ENCODE results near the gene DNAAF1. TPM values are rescaled to one million over a fixed set of nuclear protein-coding genes. Genes with fewer than 3 reads are reported as not detected.
"Not testable (repeated sequence)": the region's sequence is repeated elsewhere in the genome, so short reads cannot be mapped to it uniquely, and the experiment has no call there.

Gene DNAAF1
- total RNA-seq, 2 donors from 2014 or later: 0.20 TPM; not detected in 1

- no peaks in the 10 kb centered on the region for H3K27me3 ChIP-seq
- no peak overlapping the region for H3K9ac ChIP-seq (ENCODE audit: low read depth in 2 of 2, low read length in 2 of 2)
- H3K4me1 ChIP-seq: no peaks in the 10 kb centered on the region
- H3K36me3 ChIP-seq: no peaks in the 10 kb centered on the region
- intact Hi-C loops (cut with DNase I): no loop called here
- no peak overlapping the region for H3K4me3 ChIP-seq
- H3K27ac ChIP-seq: no peak overlapping the region
- TF ChIP-seq CTCF (IDR thresholded peaks at IDR 0.05): no peak
- no peak for DNase-seq
- H3K9me3 ChIP-seq: no peaks in the 10 kb centered on the region
Observed at GRCh38 chr16:84110527-84110926, 34.6 kb upstream of the DNAAF1 start.

- no peak for DNase-seq
- intact Hi-C loops (cut with DNase I): no loop called here
- Histone ChIP-seq H3K4me3 (no peak overlapping the region), H3K4me1 (no peaks in the 10 kb centered on the region), H3K36me3 (no peaks in the 10 kb centered on the region), H3K27ac (no peak overlapping the region), H3K9me3 (no peaks in the 10 kb centered on the region), H3K27me3 (no peaks in the 10 kb centered on the region), H3K9ac (ENCODE audit: low read depth in 2 of 2, low read length in 2 of 2) (no peak overlapping the region)
- TF ChIP-seq CTCF (IDR thresholded peaks at IDR 0.05): no peak
Observed at GRCh38 chr16:84111525-84111924, 33.6 kb upstream of the DNAAF1 start.

- H3K27me3 ChIP-seq; intact Hi-C loops (cut with DNase I); H3K9me3 ChIP-seq; DNase-seq; H3K9ac ChIP-seq (ENCODE audit: low read depth in 2 of 2, low read length in 2 of 2); H3K36me3 ChIP-seq; H3K4me1 ChIP-seq; H3K27ac ChIP-seq; H3K4me3 ChIP-seq: not testable (repeated sequence)
Observed at GRCh38 chr16:84111949-84112348, 33.2 kb upstream of the DNAAF1 start.

- TF ChIP-seq CTCF (IDR thresholded peaks at IDR 0.05): peak; percentile 27
- Histone ChIP-seq H3K9ac (ENCODE audit: low read depth in 2 of 2, low read length in 2 of 2) (peak overlapping the region; percentile 70 to 96), H3K27ac (peak overlapping the region; percentile 94), H3K4me1 (no peaks in the 10 kb centered on the region), H3K36me3 (no peaks in the 10 kb centered on the region), H3K4me3 (peak overlapping the region; percentile 89), H3K27me3 (no peaks in the 10 kb centered on the region), H3K9me3 (no peaks in the 10 kb centered on the region)
- intact Hi-C loops (cut with DNase I): no loop called here
- DNase-seq: peak; percentile 67
Observed at GRCh38 chr16:84115919-84116719, 29.0 kb upstream of the DNAAF1 start.

GRCh38 chr16:84116720-84117493 is 28.2 kb upstream of the DNAAF1 start, which contains the start of gene MBTPS1:
Gene MBTPS1 (minus strand): TSS chr16:84116942. CDS start chr16:84101783, 15,159 bp downstream.
- Histone ChIP-seq H3K27ac (peak within 1 kb of the TSS; percentile 94), H3K27me3 (no peaks in the 10 kb centered on the region), H3K36me3 (no peaks in the 10 kb centered on the region), H3K9ac (ENCODE audit: low read depth in 2 of 2, low read length in 2 of 2) (peak within 1 kb of the TSS; percentile 87 to 96), H3K4me1 (no peaks in the 10 kb centered on the region), H3K4me3 (peak within 1 kb of the TSS; percentile 89), H3K9me3 (no peaks in the 10 kb centered on the region)
- intact Hi-C loops (cut with DNase I): no loop called here
- no peak for TF ChIP-seq CTCF (IDR thresholded peaks at IDR 0.05)
- peak; percentile 98 for DNase-seq

All from colonic mucosa (tissue), 4 donors.